A549 (cell line): ENCODE results near the gene C1orf21. TPM values are rescaled to one million over a fixed set of nuclear protein-coding genes. Genes with fewer than 3 reads are reported as not detected.
A peak's percentile ranks its signal among the peaks of the same experiment; 100 is the strongest.

ENCODE experiments used
- ATAC-seq, 2 experiments: fragments of 200-7000 bp in 1 of 2; fragments of >200 bp in 1 of 2; cut with Nextera tagmentation in 1 of 2; cut with Tn5 transposase in 1 of 2; 3 replicates each; pipeline versions ENCODE4 v1.8.0 to v1.9.1; 2018 to 2020; ENCODE audit warnings: mild to moderate bottlenecking in 1 of 2, moderate library complexity in 1 of 2
- CTCF ChIA-PET: fragments of 300-600 bp; sonication (Branson Sonifier 250); formaldehyde crosslinking; extraction: SDS; loops from one replicate; lab custom pipeline; 2021; ENCODE audit warnings: antibody characterized with exemption, inconsistent platforms; lab: Yijun Ruan, JAX
- POLR2A ChIA-PET: fragments of 350-600 bp; formaldehyde crosslinking; extraction: SDS; loops from one replicate; lab custom pipeline; 2021; ENCODE audit warnings: antibody characterized with exemption, inconsistent platforms; lab: Yijun Ruan, JAX
- DNase-seq, 2 experiments: peaks; one replicate each; pipeline versions ENCODE4 v3.0.0 to v3.0.0-alpha.2; 2011 to 2016; ENCODE audit warnings: low read depth in 1 of 2, low spot score in 1 of 2
- FAIRE-seq: peaks from 2 replicates; lab custom pipeline; 2011; peaks lifted over from hg19 to GRCh38; lab: Jason Lieb, UNC
- H3K27ac ChIP-seq, 2 experiments: fragments of >200 bp; sonication (Bioruptor Twin); formaldehyde crosslinking; 3 replicates each; pipeline ENCODE4 v1.5.1; 2016 to 2017
- H3K4me1 ChIP-seq: fragments of >200 bp; sonication (Bioruptor Twin); formaldehyde crosslinking; 3 replicates; pipeline ENCODE4 v1.6.1; 2016
- H3K4me2 ChIP-seq: fragments of >200 bp; sonication (Bioruptor Twin); formaldehyde crosslinking; 3 replicates; pipeline ENCODE4 v1.6.1; 2016
- H3K4me3 ChIP-seq: fragments of >200 bp; sonication (Bioruptor Twin); formaldehyde crosslinking; 3 replicates; pipeline ENCODE4 v1.5.1; 2016
- H3K9me3 ChIP-seq: fragments of >200 bp; sonication (Bioruptor Twin); formaldehyde crosslinking; 3 replicates; pipeline ENCODE4 v1.6.1; 2016
- CBX2 ChIP-seq: fragments of 200-600 bp; sonication (generic); IDR thresholded peaks from 2 replicates; pipeline ENCODE4 v1.6.1; 2016; ENCODE audit warnings: low read depth, mild to moderate bottlenecking, borderline replicate concordance
- CHD2 ChIP-seq: fragments of 150-350 bp; IDR thresholded peaks from 2 replicates; pipeline ENCODE4 v1.6.1; 2014; ENCODE audit warnings: low read length; ENCODE audit not compliant: partially characterized antibody
- EHF ChIP-seq: fragments of 250-450 bp; sonication (Bioruptor Pico); IDR thresholded peaks from 2 replicates; pipeline ENCODE4 v1.5.0; 2020; ENCODE audit warnings: mild to moderate bottlenecking
- ESRRA ChIP-seq: fragments of 150-350 bp; IDR thresholded peaks from 2 replicates; pipeline ENCODE4 v1.6.1; 2014; ENCODE audit warnings: mild to moderate bottlenecking, low read length, borderline replicate concordance
- FOSB ChIP-seq: fragments of 250-450 bp; sonication (Bioruptor Pico); IDR thresholded peaks from 2 replicates; pipeline ENCODE4 v1.5.0; 2020; ENCODE audit warnings: mild to moderate bottlenecking, moderate library complexity
- FOXS1 ChIP-seq: fragments of 250-450 bp; sonication (Bioruptor Pico); IDR thresholded peaks from 2 replicates; pipeline ENCODE4 v1.5.0; 2020; ENCODE audit warnings: mild to moderate bottlenecking, moderate library complexity
- HES2 ChIP-seq: fragments of >200 bp; sonication (Bioruptor Twin); formaldehyde crosslinking; IDR thresholded peaks from 2 replicates; pipeline ENCODE4 v1.6.1; 2016
- HEYL ChIP-seq: fragments of 250-450 bp; sonication (Bioruptor Pico); IDR thresholded peaks from 2 replicates; pipeline ENCODE4 v1.8.0; 2021; ENCODE audit warnings: mild to moderate bottlenecking, moderate library complexity
- HOXA7 ChIP-seq: fragments of 250-450 bp; sonication (Bioruptor Pico); IDR thresholded peaks from 2 replicates; pipeline ENCODE4 v1.5.0; 2020; ENCODE audit warnings: mild to moderate bottlenecking, moderate library complexity
- HOXB13 ChIP-seq: fragments of 250-450 bp; sonication (Bioruptor Pico); IDR thresholded peaks from 2 replicates; pipeline ENCODE4 v1.5.0; 2020; ENCODE audit warnings: low read depth, mild to moderate bottlenecking, moderate library complexity
- HOXB5 ChIP-seq: fragments of 250-450 bp; sonication (Bioruptor Pico); IDR thresholded peaks from 2 replicates; pipeline ENCODE4 v1.5.0; 2020; ENCODE audit warnings: mild to moderate bottlenecking, moderate library complexity
- JUN ChIP-seq, 2 experiments: fragments of >200 bp; sonication (Bioruptor Twin); formaldehyde crosslinking; IDR thresholded peaks; 2 replicates in 1 of 2; 3 replicates in 1 of 2; pipeline ENCODE4 v1.6.1; 2016 to 2017
- JUNB ChIP-seq: fragments of >200 bp; sonication (Bioruptor Twin); formaldehyde crosslinking; IDR thresholded peaks from 2 replicates; pipeline ENCODE4 v1.6.1; 2016
- KDM5A ChIP-seq: fragments of 200-600 bp; sonication (generic); IDR thresholded peaks from 2 replicates; pipeline ENCODE4 v1.6.1; 2016; ENCODE audit warnings: antibody characterized with exemption, mild to moderate bottlenecking
- MYC ChIP-seq: IDR thresholded peaks from 2 replicates; pipeline ENCODE4 v1.6.1; 2012; ENCODE audit warnings: mild to moderate bottlenecking, inconsistent platforms, low read length, improper control_type of control experiment, borderline replicate concordance
- NR3C1 ChIP-seq: fragments of >200 bp; sonication (Bioruptor Twin); formaldehyde crosslinking; IDR thresholded peaks from 3 replicates; pipeline ENCODE4 v1.6.1; 2017
- POLR2AphosphoS2 ChIP-seq: conservative IDR thresholded peaks from 2 replicates; pipeline ENCODE4 v1.6.1; 2012; ENCODE audit warnings: low read length, improper control_type of control experiment, inconsistent platforms
- RCOR1 ChIP-seq: fragments of 150-350 bp; IDR thresholded peaks from 2 replicates; pipeline ENCODE4 v1.6.1; 2014; ENCODE audit warnings: antibody characterized with exemption, low read length, low read depth
- ZFP36 ChIP-seq: fragments of 450-650 bp; IDR thresholded peaks from 2 replicates; pipeline ENCODE4 v1.6.1; 2014; ENCODE audit warnings: borderline replicate concordance; ENCODE audit not compliant: partially characterized antibody
- WGBS: methylation state at CpG from one replicate; pipeline ENCODE4 v1.1.6; 2017; ENCODE audit errors: missing lambda C conversion rate; 5-methylcytosine and 5-hydroxymethylcytosine counted together
- polyA plus RNA-seq, 4 experiments: library from polyadenylated mRNA; depleted of rRNA in 3 of 4; stranded (reverse); fragments of >200 nt; fragmentation: RNase III in 1 of 4; extraction: RNeasy Plus Mini Kit Qiagen cat#74134 plus additional on column Dnase treatment in 1 of 4; gene quantifications; 2 replicates in 3 of 4; 3 replicates in 1 of 4; pipeline ENCODE4 v1.2.3, GENCODE V29; 2011 to 2017
- TF ChIP-seq, protein P1 (sequence below): IDR thresholded peaks from 2 replicates; pipeline ENCODE4 v1.6.1; 2012
- TF ChIP-seq, protein P2 (sequence below): fragments of >200 bp; sonication (Bioruptor Twin); formaldehyde crosslinking; IDR thresholded peaks from 3 replicates; pipeline ENCODE4 v1.6.1; 2016
- TF ChIP-seq, protein P3 (sequence below): fragments of 250-450 bp; sonication (Bioruptor Pico); IDR thresholded peaks from 2 replicates; pipeline ENCODE4 v1.5.0; 2020; ENCODE audit warnings: low read depth, mild to moderate bottlenecking, moderate library complexity
- TF ChIP-seq, protein P4 (sequence below): fragments of 200-600 bp; sonication (generic); IDR thresholded peaks from 2 replicates; pipeline ENCODE4 v1.6.1; 2016; ENCODE audit warnings: antibody characterized with exemption, mild to moderate bottlenecking, moderate library complexity

The C1orf21 gene
- polyA plus RNA-seq, 2 of the 4 experiments (the other 2 are of a cell fraction): 11.4 to 11.6 TPM

DNA sequence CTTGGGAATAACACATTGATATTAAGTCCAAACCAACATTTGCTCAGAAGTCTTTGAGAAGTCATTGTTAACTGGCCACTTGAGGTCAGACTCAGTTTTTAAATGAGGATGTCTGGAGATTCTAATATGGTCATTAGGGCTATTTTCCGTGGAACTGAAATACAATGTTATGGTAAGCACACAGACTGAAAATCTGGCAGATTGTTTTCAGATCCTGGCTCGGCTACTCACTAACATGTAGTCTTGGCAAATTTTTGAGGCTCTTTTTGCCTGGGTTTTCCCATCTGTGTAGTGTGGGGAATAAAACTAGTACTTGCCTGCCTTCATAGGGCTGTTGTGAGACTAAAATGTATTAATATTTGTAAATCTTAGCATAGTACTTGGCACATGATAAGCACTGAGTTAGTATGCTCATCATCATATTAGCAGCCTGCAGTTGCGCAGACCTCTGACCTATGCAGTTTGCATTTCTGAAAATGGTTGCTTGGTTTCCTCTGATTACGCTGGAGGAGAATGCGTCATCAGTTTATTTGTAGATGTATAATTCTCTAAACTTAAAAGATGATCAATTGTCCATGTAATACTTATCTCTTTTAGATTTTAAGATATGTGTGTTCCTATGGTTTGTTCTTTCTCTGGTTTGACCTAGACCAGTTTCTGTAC is 100.8 kb downstream of the C1orf21 start:
- ATAC-seq: no peak
- no peak for FAIRE-seq
- ChIA-PET POLR2A (no interaction called here), CTCF (interaction anchor here (1.5 kb wide), 1 partner anchor 13 kb away, joined by 4 read pairs; no protein-coding TSS in a partner anchor)
- no peaks in the 10 kb centered on the region for H3K9me3 ChIP-seq
- H3K27ac ChIP-seq: no peak overlapping the region
- 82% methylated on average over 5 of the region's 5 CpGs for WGBS
- TF ChIP-seq HES2: no peak
- no peak for TF ChIP-seq FOSB
- no peak for TF ChIP-seq CHD2
- no peak for TF ChIP-seq FOXS1 (CRISPR knock-in tag)
- TF ChIP-seq HOXB13 (CRISPR knock-in tag): no peak
- TF ChIP-seq CBX2: no peak
- TF ChIP-seq RCOR1: no peak
- TF ChIP-seq HOXB5: no peak
- TF ChIP-seq, protein P1, sequence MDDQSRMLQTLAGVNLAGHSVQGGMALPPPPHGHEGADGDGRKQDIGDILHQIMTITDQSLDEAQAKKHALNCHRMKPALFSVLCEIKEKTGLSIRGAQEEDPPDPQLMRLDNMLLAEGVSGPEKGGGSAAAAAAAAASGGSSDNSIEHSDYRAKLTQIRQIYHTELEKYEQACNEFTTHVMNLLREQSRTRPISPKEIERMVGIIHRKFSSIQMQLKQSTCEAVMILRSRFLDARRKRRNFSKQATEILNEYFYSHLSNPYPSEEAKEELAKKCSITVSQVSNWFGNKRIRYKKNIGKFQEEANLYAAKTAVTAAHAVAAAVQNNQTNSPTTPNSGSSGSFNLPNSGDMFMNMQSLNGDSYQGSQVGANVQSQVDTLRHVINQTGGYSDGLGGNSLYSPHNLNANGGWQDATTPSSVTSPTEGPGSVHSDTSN: no peak
- TF ChIP-seq, protein P2, sequence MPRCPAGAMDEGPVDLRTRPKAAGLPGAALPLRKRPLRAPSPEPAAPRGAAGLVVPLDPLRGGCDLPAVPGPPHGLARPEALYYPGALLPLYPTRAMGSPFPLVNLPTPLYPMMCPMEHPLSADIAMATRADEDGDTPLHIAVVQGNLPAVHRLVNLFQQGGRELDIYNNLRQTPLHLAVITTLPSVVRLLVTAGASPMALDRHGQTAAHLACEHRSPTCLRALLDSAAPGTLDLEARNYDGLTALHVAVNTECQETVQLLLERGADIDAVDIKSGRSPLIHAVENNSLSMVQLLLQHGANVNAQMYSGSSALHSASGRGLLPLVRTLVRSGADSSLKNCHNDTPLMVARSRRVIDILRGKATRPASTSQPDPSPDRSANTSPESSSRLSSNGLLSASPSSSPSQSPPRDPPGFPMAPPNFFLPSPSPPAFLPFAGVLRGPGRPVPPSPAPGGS: no peak
- TF ChIP-seq POLR2AphosphoS2: no peak
- TF ChIP-seq HOXA7 (CRISPR knock-in tag): no peak
- TF ChIP-seq NR3C1: no peak
- TF ChIP-seq MYC: no peak
- TF ChIP-seq JUN (IDR thresholded peaks at IDR 0.05): no peak
- no peak for TF ChIP-seq EHF (CRISPR knock-in tag)
- TF ChIP-seq, protein P3, sequence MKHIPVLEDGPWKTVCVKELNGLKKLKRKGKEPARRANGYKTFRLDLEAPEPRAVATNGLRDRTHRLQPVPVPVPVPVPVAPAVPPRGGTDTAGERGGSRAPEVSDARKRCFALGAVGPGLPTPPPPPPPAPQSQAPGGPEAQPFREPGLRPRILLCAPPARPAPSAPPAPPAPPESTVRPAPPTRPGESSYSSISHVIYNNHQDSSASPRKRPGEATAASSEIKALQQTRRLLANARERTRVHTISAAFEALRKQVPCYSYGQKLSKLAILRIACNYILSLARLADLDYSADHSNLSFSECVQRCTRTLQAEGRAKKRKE (CRISPR knock-in tag): no peak
- TF ChIP-seq KDM5A: no peak
- H3K4me1 ChIP-seq: peaks cover 49% of the 10 kb centered on the region
- no peak overlapping the region for H3K4me3 ChIP-seq
- DNase-seq: no peak
- no peak overlapping the region for H3K4me2 ChIP-seq

DNA sequence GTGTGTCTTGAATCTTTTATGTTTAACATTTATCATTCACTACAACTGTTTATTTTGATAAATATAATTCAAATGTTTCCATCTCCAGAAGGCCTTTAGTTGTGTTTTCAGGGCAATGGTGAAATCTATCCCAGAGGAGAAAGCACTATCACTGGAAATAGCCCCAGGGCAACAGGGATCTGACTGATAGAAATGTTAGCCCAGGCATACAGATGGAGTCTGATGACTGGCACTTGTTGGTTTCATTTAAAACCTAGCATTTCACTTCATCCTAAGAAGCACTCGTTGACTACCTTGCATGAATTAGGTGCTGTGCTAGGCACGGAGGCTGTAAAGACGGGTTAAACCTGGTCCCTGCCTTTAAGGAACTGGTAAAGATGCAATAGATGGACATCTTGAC is 103.1 kb downstream of the C1orf21 start:
- peaks cover 49% of the 10 kb centered on the region for H3K4me1 ChIP-seq
- no peak for FAIRE-seq
- TF ChIP-seq, protein P4, sequence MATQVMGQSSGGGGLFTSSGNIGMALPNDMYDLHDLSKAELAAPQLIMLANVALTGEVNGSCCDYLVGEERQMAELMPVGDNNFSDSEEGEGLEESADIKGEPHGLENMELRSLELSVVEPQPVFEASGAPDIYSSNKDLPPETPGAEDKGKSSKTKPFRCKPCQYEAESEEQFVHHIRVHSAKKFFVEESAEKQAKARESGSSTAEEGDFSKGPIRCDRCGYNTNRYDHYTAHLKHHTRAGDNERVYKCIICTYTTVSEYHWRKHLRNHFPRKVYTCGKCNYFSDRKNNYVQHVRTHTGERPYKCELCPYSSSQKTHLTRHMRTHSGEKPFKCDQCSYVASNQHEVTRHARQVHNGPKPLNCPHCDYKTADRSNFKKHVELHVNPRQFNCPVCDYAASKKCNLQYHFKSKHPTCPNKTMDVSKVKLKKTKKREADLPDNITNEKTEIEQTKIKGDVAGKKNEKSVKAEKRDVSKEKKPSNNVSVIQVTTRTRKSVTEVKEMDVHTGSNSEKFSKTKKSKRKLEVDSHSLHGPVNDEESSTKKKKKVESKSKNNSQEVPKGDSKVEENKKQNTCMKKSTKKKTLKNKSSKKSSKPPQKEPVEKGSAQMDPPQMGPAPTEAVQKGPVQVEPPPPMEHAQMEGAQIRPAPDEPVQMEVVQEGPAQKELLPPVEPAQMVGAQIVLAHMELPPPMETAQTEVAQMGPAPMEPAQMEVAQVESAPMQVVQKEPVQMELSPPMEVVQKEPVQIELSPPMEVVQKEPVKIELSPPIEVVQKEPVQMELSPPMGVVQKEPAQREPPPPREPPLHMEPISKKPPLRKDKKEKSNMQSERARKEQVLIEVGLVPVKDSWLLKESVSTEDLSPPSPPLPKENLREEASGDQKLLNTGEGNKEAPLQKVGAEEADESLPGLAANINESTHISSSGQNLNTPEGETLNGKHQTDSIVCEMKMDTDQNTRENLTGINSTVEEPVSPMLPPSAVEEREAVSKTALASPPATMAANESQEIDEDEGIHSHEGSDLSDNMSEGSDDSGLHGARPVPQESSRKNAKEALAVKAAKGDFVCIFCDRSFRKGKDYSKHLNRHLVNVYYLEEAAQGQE: no peak
- TF ChIP-seq HEYL (CRISPR knock-in tag) (no peak), ZFP36 (no peak), JUNB (no peak), CHD2 (no peak), ESRRA (no peak)
- TF ChIP-seq, protein P2: no peak
- CTCF ChIA-PET: no interaction called here
- POLR2A ChIA-PET: no interaction called here
- H3K9me3 ChIP-seq: no peaks in the 10 kb centered on the region
- H3K4me3 ChIP-seq: no peak overlapping the region
- no peak for ATAC-seq
- H3K27ac ChIP-seq: peak overlapping the region in 1 of 2 experiments; percentile 34; a peak in 2 of 6 replicates
- 84% methylated on average over 3 of the region's 3 CpGs for WGBS
- no peak for DNase-seq
- peak overlapping the region; percentile 77; the same call in 1 of the 3 replicates for H3K4me2 ChIP-seq
